Activated naive CD4-positive, alpha-beta T cell treated with anti-CD3 and anti-CD28 coated beads, Interleukin-2, amount 10 ng/mL, durations not matched to agents 7 days and 5 days (primary cell): ENCODE measurements around the gene SYT10.

Experiments used
- CTCF ChIA-PET: fragments of 350-600 bp; sonication (Branson Sonifier 250); formaldehyde crosslinking; loops from one replicate; lab custom pipeline; 2021; ENCODE audit warnings: antibody characterized with exemption; lab: Charles Lee
- DNase-seq: peaks from one replicate; pipeline ENCODE4 v3.0.0-alpha.2; 2020
- H3K27ac Mint-ChIP-seq: one replicate; pipeline ENCODE4 v1.8.0; 2021; ENCODE audit warnings: mild to moderate bottlenecking, moderate library complexity, mixed read lengths
- H3K27me3 Mint-ChIP-seq: one replicate; pipeline ENCODE4 v1.8.0; 2021; ENCODE audit warnings: mild to moderate bottlenecking, mixed read lengths
- H3K36me3 Mint-ChIP-seq: one replicate; pipeline ENCODE4 v1.8.0; 2021; ENCODE audit warnings: mixed read lengths
- H3K4me1 Mint-ChIP-seq: one replicate; pipeline ENCODE4 v1.8.0; 2021; ENCODE audit warnings: mixed read lengths
- H3K4me3 Mint-ChIP-seq: one replicate; pipeline ENCODE4 v1.8.0; 2021; ENCODE audit warnings: mild to moderate bottlenecking, moderate library complexity, mixed read lengths
- H3K9me3 Mint-ChIP-seq: one replicate; pipeline ENCODE4 v1.8.0; 2021; ENCODE audit warnings: mixed read lengths

SYT10 gene, protein sequence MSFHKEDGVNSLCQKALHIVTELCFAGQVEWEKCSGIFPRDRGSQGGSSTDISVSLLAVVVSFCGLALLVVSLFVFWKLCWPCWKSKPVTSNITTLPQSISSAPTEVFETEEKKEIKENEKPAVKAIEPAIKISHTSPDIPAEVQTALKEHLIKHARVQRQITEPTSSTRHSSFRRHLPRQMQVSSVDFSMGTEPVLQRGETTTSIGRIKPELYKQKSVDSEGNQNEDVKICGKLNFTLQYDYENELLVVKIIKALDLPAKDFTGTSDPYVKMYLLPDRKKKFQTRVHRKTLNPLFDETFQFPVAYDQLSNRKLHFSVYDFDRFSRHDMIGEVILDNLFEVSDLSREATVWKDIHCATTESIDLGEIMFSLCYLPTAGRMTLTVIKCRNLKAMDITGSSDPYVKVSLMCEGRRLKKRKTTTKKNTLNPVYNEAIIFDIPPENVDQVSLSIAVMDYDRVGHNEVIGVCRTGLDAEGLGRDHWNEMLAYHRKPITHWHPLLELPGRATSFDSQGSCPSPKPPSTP

DNA sequence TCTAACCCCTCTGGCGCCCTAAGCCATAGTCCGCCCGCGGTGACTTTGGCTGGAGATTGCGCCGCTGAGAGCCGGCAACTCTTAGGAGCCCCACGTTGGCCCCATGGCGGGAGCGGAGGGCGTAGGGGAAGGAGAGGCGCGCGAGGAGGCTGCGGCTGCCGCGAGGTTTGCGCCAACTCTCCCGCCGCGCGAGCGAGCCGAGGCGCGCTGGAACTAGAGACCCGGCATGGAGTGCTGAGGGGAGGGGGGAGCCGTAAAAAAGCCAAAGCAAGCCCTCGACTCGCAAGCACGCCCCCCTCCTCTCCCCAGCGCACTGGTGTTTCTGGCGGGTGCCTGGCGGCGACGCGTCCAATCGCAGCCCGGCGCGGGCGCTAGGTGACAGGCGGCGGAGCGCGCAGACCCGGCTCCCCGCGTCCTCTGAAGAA, at the start of gene SYT10:
Gene SYT10 (minus strand): TSS at position 233 of the 425 bp plus-strand sequence. CDS start 297 bp downstream, outside the sequence.
- no peaks in the 10 kb centered on the region for H3K9me3 Mint-ChIP-seq
- CTCF ChIA-PET: no interaction called here
- H3K4me1 Mint-ChIP-seq: peaks cover 5% of the 10 kb centered on the region

DNA sequence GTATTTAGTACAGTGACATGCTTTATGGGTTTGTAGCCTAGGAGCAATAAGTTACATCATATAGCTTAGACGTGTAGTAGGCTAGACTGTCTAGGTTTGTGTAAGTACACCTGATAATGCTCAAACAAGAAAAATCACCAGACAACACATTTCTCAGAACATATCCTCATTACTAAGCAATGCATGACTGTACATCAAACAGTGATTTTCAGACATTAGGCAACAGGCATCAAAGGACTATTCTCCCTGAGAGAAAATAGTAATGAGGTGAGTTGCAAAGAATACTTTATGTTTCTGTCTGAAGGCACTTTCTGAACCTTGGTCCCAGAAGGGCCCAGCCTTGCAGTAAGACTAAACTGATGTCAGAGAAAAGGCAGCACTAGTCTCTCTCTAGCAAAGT, 48.4 kb upstream of the SYT10 start:
- Mint-ChIP-seq H3K4me1 (no peaks in the 10 kb centered on the region), H3K27ac (no peak overlapping the region), H3K4me3 (no peak overlapping the region), H3K27me3 (no peaks in the 10 kb centered on the region), H3K36me3 (no peaks in the 10 kb centered on the region), H3K9me3 (no peaks in the 10 kb centered on the region)
- CTCF ChIA-PET: no interaction called here
- no peak for DNase-seq

More for the DNA sequence above, at the start of gene SYT10:
- Mint-ChIP-seq H3K36me3 (no peaks in the 10 kb centered on the region), H3K27ac (no peak within 1 kb of the TSS), H3K27me3 (peaks cover 31% of the 10 kb centered on the region), H3K4me3 (peak within 1 kb of the TSS; percentile 66)
- no peak for DNase-seq

DNA sequence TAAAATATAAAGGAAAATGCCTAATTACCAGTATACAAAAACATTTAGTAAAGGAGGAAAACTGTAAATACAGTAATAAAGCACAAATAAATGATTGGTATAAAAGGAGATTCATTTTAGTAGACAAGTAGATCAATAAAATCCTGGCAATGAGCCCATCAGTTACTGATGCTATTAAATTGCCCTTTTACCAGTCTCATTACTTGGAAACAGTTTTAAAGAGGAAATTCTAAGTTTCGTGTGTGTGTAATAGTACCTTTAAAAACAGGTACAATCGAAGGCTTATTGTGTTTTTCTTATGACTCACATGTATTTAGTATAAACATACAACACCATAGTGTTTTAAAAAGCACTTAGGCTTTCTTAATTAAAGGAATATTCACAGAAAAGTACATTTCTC, 46.4 kb upstream of the SYT10 start:
- Mint-ChIP-seq H3K4me1 (no peaks in the 10 kb centered on the region), H3K27ac (no peak overlapping the region), H3K27me3 (no peaks in the 10 kb centered on the region)

DNA sequence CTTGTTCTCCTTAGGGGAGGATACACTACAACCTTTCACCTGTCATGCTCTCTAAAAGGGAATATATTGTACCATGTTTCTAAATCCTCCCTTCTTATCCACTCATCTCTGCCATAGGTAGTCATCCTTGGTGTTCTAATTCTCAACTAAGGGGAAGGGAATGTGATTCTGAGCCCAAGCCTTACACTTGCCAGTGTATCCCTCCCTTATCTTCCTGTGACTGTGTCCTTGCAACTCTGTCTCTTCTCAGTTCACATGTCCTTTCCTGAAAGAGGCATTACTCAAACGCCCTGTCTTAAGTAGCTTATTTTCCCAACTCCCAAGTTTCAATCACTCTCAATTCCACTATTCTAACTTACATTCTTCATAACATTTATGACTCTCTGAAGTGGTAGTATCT, 44.5 kb upstream of the SYT10 start:
- no peak overlapping the region for H3K27ac Mint-ChIP-seq
- no peaks in the 10 kb centered on the region for H3K27me3 Mint-ChIP-seq
- H3K36me3 Mint-ChIP-seq: no peaks in the 10 kb centered on the region
- DNase-seq: no peak
- no peaks in the 10 kb centered on the region for H3K9me3 Mint-ChIP-seq
- CTCF ChIA-PET: no interaction called here
- H3K4me1 Mint-ChIP-seq: no peaks in the 10 kb centered on the region
- H3K4me3 Mint-ChIP-seq: no peak overlapping the region

More for the DNA sequence above, 46.4 kb upstream of the SYT10 start:
- no peak for DNase-seq
- no peak overlapping the region for H3K4me3 Mint-ChIP-seq
- CTCF ChIA-PET: no interaction called here
- H3K36me3 Mint-ChIP-seq: no peaks in the 10 kb centered on the region
- no peaks in the 10 kb centered on the region for H3K9me3 Mint-ChIP-seq

DNA sequence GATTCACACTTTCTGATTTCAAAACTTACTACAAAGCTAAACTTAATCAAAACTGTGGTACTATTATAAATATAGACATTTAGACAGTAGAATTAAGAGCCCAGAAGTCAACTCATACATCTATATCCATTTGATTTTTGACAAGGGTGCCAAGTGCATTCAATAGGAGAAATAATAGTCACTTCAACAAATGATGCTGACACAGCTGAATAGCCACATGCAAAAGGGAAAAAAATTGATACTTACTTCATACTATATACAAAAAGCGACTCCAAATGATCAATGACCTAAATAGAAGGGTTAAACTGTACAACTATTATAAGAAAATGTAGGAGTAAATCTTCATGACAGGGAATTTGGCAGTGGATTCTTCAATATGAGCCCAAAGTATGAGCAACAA, 40.7 kb upstream of the SYT10 start:
- Mint-ChIP-seq H3K36me3 (no peaks in the 10 kb centered on the region), H3K9me3 (peaks cover 5% of the 10 kb centered on the region), H3K27me3 (no peaks in the 10 kb centered on the region), H3K4me1 (no peaks in the 10 kb centered on the region), H3K27ac (no peak overlapping the region), H3K4me3 (no peak overlapping the region)
- DNase-seq: no peak
- CTCF ChIA-PET: no interaction called here

DNA sequence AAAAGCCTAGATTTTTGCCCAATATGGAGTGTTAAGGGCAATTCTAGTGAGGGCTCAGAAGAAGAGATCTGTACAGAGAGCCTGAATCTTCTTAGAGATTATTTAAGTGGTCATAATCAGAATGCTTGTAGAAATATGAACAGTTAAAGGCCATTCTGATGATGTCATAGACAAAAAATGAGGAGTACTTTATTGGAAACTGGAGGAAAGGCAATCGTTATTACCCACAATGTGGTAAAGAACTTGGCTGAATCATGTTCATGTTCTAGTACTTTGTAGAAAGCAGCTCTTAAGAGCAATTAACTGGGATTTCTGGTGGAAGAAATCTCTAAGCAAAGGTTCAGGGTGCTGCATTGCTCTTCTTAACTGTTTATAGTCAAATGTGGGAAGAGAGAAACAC, 36.4 kb upstream of the SYT10 start:
- Mint-ChIP-seq H3K27ac (no peak overlapping the region), H3K4me1 (no peaks in the 10 kb centered on the region), H3K4me3 (no peak overlapping the region), H3K27me3 (no peaks in the 10 kb centered on the region), H3K36me3 (no peaks in the 10 kb centered on the region), H3K9me3 (peaks cover 5% of the 10 kb centered on the region)
- DNase-seq: no peak
- CTCF ChIA-PET: no interaction called here

DNA sequence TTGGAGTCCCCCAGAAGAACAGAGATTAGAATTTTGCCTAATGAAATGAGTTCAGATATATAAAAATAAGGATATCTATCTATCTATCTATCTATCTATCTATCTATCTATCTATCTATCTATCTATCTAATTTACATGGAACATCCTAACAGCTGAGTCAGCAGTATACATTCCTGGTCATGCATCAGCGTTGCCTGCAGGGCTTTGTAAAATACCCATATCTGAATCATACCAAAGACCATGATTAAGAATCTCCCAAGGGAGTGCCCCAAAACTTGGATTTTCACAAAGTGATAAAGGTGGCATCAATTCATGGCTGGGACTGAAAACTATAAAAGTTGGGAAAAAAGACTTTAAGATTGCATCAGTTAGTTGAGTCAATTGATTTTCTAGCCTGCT, 32.7 kb upstream of the SYT10 start:
- Mint-ChIP-seq H3K4me3 (no peak overlapping the region), H3K27me3 (no peaks in the 10 kb centered on the region), H3K27ac (no peak overlapping the region), H3K4me1 (no peaks in the 10 kb centered on the region), H3K9me3 (no peaks in the 10 kb centered on the region), H3K36me3 (no peaks in the 10 kb centered on the region)
- CTCF ChIA-PET: no interaction called here
- DNase-seq: no peak

DNA sequence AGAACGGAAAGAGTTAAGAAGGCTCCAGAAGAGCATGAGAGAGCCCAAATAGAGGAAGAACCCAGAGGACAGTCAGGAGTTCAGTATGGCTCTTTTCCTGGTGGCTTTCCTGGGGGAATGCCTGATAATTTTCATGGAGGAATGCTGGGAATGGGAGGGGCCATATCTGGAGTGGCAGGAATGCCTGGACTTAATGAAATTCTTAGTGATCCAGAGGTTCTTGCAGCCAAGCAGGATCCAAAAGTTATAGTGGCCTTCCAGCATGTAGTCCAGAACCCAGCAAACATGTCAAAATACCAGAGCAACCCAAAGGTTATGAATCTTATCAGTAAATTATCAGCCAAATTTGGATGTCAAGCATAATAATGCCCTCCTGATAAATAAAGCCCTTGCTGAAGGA, 15.5 kb upstream of the SYT10 start:
- CTCF ChIA-PET: no interaction called here
- Mint-ChIP-seq H3K4me1 (no peaks in the 10 kb centered on the region), H3K27ac (no peak overlapping the region), H3K4me3 (no peak overlapping the region), H3K27me3 (no peaks in the 10 kb centered on the region), H3K9me3 (peaks cover 2% of the 10 kb centered on the region), H3K36me3 (no peaks in the 10 kb centered on the region)
- DNase-seq: no peak

DNA sequence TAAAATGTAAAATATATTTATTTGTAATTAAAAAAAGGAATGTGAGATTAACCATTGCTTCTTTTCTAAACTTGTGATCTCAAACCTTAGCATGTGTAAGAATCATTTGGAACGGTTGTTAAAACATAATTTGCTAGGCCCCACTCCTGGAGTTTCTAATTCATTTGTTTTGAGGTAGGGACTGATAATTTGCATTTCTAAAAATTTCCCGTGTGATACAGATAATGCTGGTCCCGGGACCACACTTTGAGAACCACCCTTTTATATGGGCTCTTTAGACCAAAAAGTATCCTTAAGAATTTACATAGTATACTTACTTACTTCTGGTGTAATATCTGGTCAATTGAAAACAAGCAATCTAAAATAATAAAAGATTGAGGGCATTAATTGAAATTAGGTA, 10.9 kb upstream of the SYT10 start:
- no peak for DNase-seq
- H3K4me3 Mint-ChIP-seq: no peak overlapping the region
- no peaks in the 10 kb centered on the region for H3K4me1 Mint-ChIP-seq
- H3K27me3 Mint-ChIP-seq: no peaks in the 10 kb centered on the region
- H3K27ac Mint-ChIP-seq: no peak overlapping the region
- H3K9me3 Mint-ChIP-seq: peaks cover 2% of the 10 kb centered on the region
- CTCF ChIA-PET: no interaction called here
- H3K36me3 Mint-ChIP-seq: no peaks in the 10 kb centered on the region

DNA sequence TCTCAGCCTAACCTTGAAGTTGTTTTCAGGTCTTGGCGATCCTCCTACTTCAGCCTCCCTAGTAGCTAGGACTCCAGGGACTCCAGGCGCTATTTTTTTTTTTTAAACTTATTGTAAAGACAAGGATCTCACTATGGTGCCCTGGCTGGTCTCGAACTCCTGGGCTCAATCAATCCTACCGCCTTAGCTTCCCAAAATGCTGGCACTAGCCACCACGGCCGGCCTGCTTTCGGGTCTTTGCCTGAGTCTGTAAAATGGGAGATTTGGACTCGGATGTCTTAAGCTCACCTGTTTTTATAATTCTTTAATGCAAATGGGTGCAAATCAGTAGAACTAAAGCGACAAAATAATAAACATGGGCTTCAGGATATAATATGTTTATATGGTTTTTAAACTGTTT, 858 bp upstream of the SYT10 start:
- Mint-ChIP-seq H3K27ac (no peak overlapping the region), H3K4me1 (peaks cover 5% of the 10 kb centered on the region), H3K9me3 (no peaks in the 10 kb centered on the region), H3K36me3 (no peaks in the 10 kb centered on the region), H3K27me3 (peaks cover 31% of the 10 kb centered on the region), H3K4me3 (peak overlapping the region; percentile 58)
- no peak for DNase-seq
- CTCF ChIA-PET: no interaction called here

DNA sequence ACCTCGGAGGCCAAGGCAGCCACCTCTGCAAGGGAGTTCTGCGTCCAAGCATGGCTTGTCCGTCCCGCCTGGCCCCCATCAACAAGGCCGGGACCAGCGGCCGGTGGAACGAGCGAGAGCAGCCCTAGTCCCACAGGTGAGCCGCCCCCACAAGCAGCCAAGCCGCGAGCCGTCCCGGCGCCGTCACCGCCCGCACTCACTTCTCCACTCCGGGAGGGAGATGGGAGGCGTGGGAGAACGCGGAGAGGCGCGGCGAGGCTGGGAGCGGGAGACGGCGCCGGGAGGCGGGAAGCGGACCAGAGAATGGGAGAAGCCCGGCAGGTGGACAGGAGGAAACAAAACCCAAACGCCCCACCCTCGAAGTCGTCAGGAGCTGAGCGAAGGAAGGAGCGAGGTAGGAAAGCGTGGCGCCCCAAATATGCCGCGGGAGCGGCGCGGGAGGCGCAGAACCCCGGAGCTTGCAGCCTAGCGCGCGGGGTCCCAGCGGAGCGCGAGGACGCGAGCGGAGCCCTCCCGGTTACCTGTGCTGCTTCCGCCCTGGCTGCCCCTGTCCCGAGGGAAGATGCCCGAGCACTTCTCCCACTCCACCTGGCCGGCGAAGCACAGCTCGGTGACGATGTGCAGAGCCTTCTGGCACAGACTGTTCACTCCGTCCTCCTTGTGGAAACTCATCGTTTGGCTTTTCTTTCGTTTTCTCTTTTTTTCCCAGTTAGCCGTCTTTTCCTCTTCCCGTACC, 600 bp downstream of the SYT10 start:
- H3K36me3 Mint-ChIP-seq: no peaks in the 10 kb centered on the region
- no peak overlapping the region for H3K27ac Mint-ChIP-seq
- H3K4me3 Mint-ChIP-seq: peak overlapping the region; percentile 66
- CTCF ChIA-PET: no interaction called here
- peaks cover 5% of the 10 kb centered on the region for H3K4me1 Mint-ChIP-seq
- no peak for DNase-seq
- H3K9me3 Mint-ChIP-seq: no peaks in the 10 kb centered on the region
- H3K27me3 Mint-ChIP-seq: peaks cover 31% of the 10 kb centered on the region

DNA sequence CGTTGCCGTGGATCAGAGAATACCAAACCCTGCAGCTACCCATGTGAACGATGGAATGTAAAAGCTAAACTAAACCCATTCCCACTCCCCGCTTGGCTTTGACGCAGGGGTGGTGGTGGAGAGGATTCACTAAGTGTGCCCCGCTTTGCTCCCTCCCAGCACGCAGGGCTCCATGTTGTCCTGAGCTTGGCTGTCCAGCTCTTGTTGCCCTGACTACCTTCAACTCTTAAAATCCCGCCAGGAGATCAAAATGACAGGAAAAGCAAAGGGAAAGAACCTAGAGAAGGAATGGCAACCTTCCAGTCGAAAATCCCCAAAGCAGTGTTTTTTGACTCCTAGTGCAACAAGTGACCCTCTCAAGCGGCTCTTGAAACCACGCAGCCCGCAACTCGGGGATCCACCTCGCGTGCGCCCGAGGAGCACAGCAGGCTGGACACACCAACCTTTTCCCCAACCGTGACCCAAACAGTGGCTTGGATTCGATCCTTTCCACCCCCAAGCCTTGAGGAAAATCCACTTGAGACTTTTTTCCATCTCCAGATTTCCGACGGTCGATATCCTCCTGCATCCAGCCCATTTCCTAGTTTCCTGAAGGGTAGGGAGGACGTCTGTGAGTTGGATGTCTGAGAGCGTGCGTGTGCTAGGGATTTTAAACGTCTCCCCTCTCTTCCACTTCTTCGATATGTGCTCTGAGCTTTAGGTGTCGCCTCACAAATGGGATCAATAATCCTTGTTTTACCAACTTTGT, 1.4 kb downstream of the SYT10 start:
- CTCF ChIA-PET: interaction anchor here (0.5 kb wide), 1 partner anchor 698 kb away, joined by 3 read pairs; no protein-coding TSS in a partner anchor
- Mint-ChIP-seq H3K27ac (no peak overlapping the region), H3K4me1 (peaks cover 5% of the 10 kb centered on the region), H3K9me3 (no peaks in the 10 kb centered on the region), H3K4me3 (no peak overlapping the region), H3K27me3 (peaks cover 31% of the 10 kb centered on the region), H3K36me3 (no peaks in the 10 kb centered on the region)
- DNase-seq: no peak

DNA sequence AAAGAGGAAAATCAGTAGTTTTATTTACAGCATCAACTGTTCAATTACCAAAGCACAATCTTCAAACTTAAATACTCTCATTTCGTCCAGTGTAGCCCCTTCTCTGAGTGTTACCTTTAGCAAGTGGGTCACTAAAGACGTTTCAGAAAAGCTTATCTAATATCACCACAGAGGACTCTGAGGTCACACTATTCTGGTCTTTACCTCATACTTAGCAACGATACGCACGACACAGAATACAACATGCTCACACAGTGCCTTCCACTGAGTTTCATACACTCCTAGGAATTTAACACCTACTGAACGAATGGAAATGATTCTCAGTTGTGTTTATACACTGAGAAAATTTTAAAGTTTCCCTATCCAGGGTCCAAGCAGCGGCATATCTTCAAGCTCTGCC, 2.0 kb downstream of the SYT10 start:
- CTCF ChIA-PET: interaction anchor here (0.5 kb wide), 1 partner anchor 698 kb away, joined by 3 read pairs; no protein-coding TSS in a partner anchor
- Mint-ChIP-seq H3K36me3 (no peaks in the 10 kb centered on the region), H3K4me3 (no peak overlapping the region), H3K9me3 (no peaks in the 10 kb centered on the region), H3K27ac (no peak overlapping the region), H3K4me1 (peaks cover 5% of the 10 kb centered on the region), H3K27me3 (peaks cover 31% of the 10 kb centered on the region)
- no peak for DNase-seq

DNA sequence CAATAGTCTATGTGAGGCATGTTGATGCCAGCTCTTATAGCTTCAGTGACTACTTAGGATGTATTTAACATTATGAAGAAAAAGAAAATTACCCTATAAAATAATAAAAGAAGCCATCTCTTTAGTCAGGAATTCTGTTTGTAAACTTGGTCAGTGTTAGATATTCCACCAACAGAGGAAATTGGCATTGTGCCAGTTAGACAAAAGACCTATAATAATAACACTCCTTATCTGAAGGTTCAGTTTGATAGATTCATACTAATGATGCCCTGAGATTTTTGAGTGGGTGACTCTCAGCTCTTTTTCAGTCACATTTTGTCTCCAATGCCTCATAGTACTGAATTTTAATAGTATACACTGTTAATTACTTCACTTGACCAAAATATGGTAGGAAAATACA, 6.6 kb downstream of the SYT10 start:
- no peak overlapping the region for H3K27ac Mint-ChIP-seq
- H3K9me3 Mint-ChIP-seq: no peaks in the 10 kb centered on the region
- CTCF ChIA-PET: no interaction called here
- H3K27me3 Mint-ChIP-seq: peaks cover 4% of the 10 kb centered on the region
- no peaks in the 10 kb centered on the region for H3K36me3 Mint-ChIP-seq
- H3K4me1 Mint-ChIP-seq: no peaks in the 10 kb centered on the region
- no peak overlapping the region for H3K4me3 Mint-ChIP-seq
- no peak for DNase-seq
